Neural cell (in vitro differentiated cells): ENCODE data around the gene GAS5. TPM values are rescaled to one million over a fixed set of nuclear protein-coding genes. Genes with fewer than 3 reads are reported as not detected.

Source experiments
- H2AFZ ChIP-seq: fragments of 200-600, 300-800 bp; sonication (generic), shearing (Covaris generic); 2 replicates; pipeline ENCODE4 v1.6.0; 2014; ENCODE audit warnings: low read depth, mild to moderate bottlenecking, antibody characterized with exemption, low read length, moderate library complexity
- H3F3A ChIP-seq: fragments of 200-600 bp; shearing (Covaris generic); 2 replicates; pipeline ENCODE4 v1.6.1; 2016; ENCODE audit warnings: mild to moderate bottlenecking, moderate library complexity, mixed read lengths, antibody characterized with exemption, low read length; ENCODE audit not compliant: insufficient read depth, poor library complexity, severe bottlenecking
- H3K27ac ChIP-seq: fragments of 200-600, 300-800 bp; sonication (generic), shearing (Covaris generic); 2 replicates; pipeline ENCODE4 v1.5.1; 2014; ENCODE audit warnings: mild to moderate bottlenecking, low read length, moderate library complexity
- H3K27me3 ChIP-seq: fragments of 300-800, 200-600 bp; sonication (generic), shearing (Covaris generic); 2 replicates; pipeline ENCODE4 v1.6.0; 2014; ENCODE audit warnings: mild to moderate bottlenecking, low read depth, low read length, moderate library complexity; ENCODE audit not compliant: insufficient read depth
- H3K36me3 ChIP-seq: fragments of 300-800, 200-600 bp; sonication (generic), shearing (Covaris generic); 2 replicates; pipeline ENCODE4 v1.5.1; 2014; ENCODE audit warnings: mild to moderate bottlenecking, antibody characterized with exemption, low read length, moderate library complexity; ENCODE audit not compliant: insufficient read depth
- H3K4me2 ChIP-seq: fragments of 300-800, 200-600 bp; sonication (generic), shearing (Covaris generic); 2 replicates; pipeline ENCODE4 v1.6.0; 2014; ENCODE audit warnings: mild to moderate bottlenecking, low read length
- H3K4me3 ChIP-seq: fragments of 300-800, 200-600 bp; sonication (generic), shearing (Covaris generic); 2 replicates; pipeline ENCODE4 v1.5.1; 2014; ENCODE audit warnings: mild to moderate bottlenecking, low read length, moderate library complexity
- H3K79me2 ChIP-seq: fragments of 200-600 bp; shearing (Covaris generic); replicated peaks from 2 replicates; pipeline ENCODE4 v1.6.0; 2014; ENCODE audit warnings: mild to moderate bottlenecking, low read length, moderate library complexity; ENCODE audit not compliant: insufficient read depth
- H3K9ac ChIP-seq: fragments of 300-800, 200-600 bp; sonication (generic), shearing (Covaris generic); 2 replicates; pipeline ENCODE4 v1.6.1; 2016; ENCODE audit warnings: mild to moderate bottlenecking, low read length, mixed read lengths
- H3K9me2 ChIP-seq: fragments of 200-600 bp; shearing (Covaris generic); 2 replicates; pipeline ENCODE4 v1.6.1; 2016; ENCODE audit warnings: mild to moderate bottlenecking, low read length, mixed read lengths; ENCODE audit not compliant: insufficient read depth
- H3K9me3 ChIP-seq: fragments of 200-600, 300-800 bp; sonication (generic), shearing (Covaris generic); 2 replicates; pipeline ENCODE4 v1.6.1; 2016; ENCODE audit warnings: mild to moderate bottlenecking, mixed run types, low read length, moderate library complexity, mixed read lengths
- H4K20me1 ChIP-seq: fragments of 200-600 bp; shearing (Covaris generic); 2 replicates; pipeline ENCODE4 v1.6.1; 2016; ENCODE audit warnings: mild to moderate bottlenecking, mixed run types; ENCODE audit not compliant: insufficient read depth
- CTCF ChIP-seq: fragments of 450-650 bp; IDR thresholded peaks from 2 replicates; pipeline ENCODE4 v1.5.1; 2014; ENCODE audit warnings: antibody characterized with exemption, mild to moderate bottlenecking, moderate library complexity; ENCODE audit not compliant: poor library complexity, severe bottlenecking
- EP300 ChIP-seq: fragments of 450-650 bp; conservative IDR thresholded peaks from 2 replicates; pipeline ENCODE4 v1.6.1; 2014; ENCODE audit warnings: antibody characterized with exemption, mild to moderate bottlenecking, moderate library complexity; ENCODE audit not compliant: poor library complexity, severe bottlenecking
- EZH2 ChIP-seq: fragments of 200-600, 300-800 bp; shearing (Covaris generic), sonication (generic); IDR thresholded peaks from 2 replicates; pipeline ENCODE4 v1.6.1; 2014; ENCODE audit warnings: antibody characterized with exemption, low read length, borderline replicate concordance, mild to moderate bottlenecking; ENCODE audit not compliant: insufficient read depth, poor library complexity, severe bottlenecking
- MXI1 ChIP-seq: fragments of 450-650 bp; conservative IDR thresholded peaks from 2 replicates; pipeline ENCODE4 v1.6.1; 2014; ENCODE audit warnings: antibody characterized with exemption, mild to moderate bottlenecking; ENCODE audit not compliant: poor library complexity, severe bottlenecking
- POLR2AphosphoS5 ChIP-seq: IDR thresholded peaks from 2 replicates; pipeline ENCODE4 v1.6.1; 2012
- RAD21 ChIP-seq: fragments of 450-650 bp; conservative IDR thresholded peaks from 2 replicates; pipeline ENCODE4 v1.6.1; 2014; ENCODE audit warnings: antibody characterized with exemption, mild to moderate bottlenecking, moderate library complexity
- REST ChIP-seq: IDR thresholded peaks from 2 replicates; pipeline ENCODE4 v1.6.1; 2012; ENCODE audit warnings: borderline replicate concordance
- SMC3 ChIP-seq: fragments of 450-650 bp; conservative IDR thresholded peaks from 2 replicates; pipeline ENCODE4 v1.6.1; 2014; ENCODE audit warnings: antibody characterized with exemption, mild to moderate bottlenecking, moderate library complexity; ENCODE audit not compliant: poor library complexity
- TAF1 ChIP-seq: IDR thresholded peaks from 2 replicates; pipeline ENCODE4 v1.6.1; 2012; ENCODE audit warnings: low read depth
- polyA plus RNA-seq: library from polyadenylated mRNA; depleted of rRNA; stranded (reverse); fragments of >200 nt; gene quantifications from 2 replicates; pipeline ENCODE4 v1.2.3, GENCODE V29; 2014

Gene GAS5
- polyA plus RNA-seq, 1 donor from 2014 or later = 1,182 TPM

GRCh38 chr1:173868266-173869020 lies 654 bp upstream of the GAS5 start, which contains the start of gene ZBTB37:
TSS of gene ZBTB37 (plus strand) at chr1:173868380. CDS start at chr1:173870226, 1,846 bp downstream.
- peaks cover 27% of the 10 kb centered on the region for H3K79me2 ChIP-seq
- no peaks in the 10 kb centered on the region for H3K9me3 ChIP-seq
- peak within 1 kb of the TSS; percentile 84 for H2AFZ ChIP-seq
- H3K27me3 ChIP-seq = no peaks in the 10 kb centered on the region
- peak within 1 kb of the TSS; percentile 93 for H3K4me3 ChIP-seq
- peaks cover 7% of the 10 kb centered on the region for H3F3A ChIP-seq
- peak within 1 kb of the TSS; percentile 91 for H3K27ac ChIP-seq
- TF ChIP-seq SMC3 = no peak
- no peak for TF ChIP-seq POLR2AphosphoS5
- peak; percentile 14 for TF ChIP-seq RAD21
- no peak for TF ChIP-seq CTCF
- TF ChIP-seq MXI1 = no peak
- peak within 1 kb of the TSS; percentile 54 for H3K4me2 ChIP-seq
- H3K9me2 ChIP-seq = no peaks in the 10 kb centered on the region
- peaks cover 6% of the 10 kb centered on the region for H3K36me3 ChIP-seq
- H4K20me1 ChIP-seq = no peaks in the 10 kb centered on the region
- peak within 1 kb of the TSS; percentile 95 for H3K9ac ChIP-seq

GRCh38 chr1:173867141-173867752 lies 542 bp downstream of the GAS5 start:
- Histone ChIP-seq H3K27me3 (no peaks in the 10 kb centered on the region), H3K9me2 (no peaks in the 10 kb centered on the region), H4K20me1 (no peaks in the 10 kb centered on the region), H3K4me3 (peak overlapping the region; percentile 93), H2AFZ (peak overlapping the region; percentile 84), H3K9me3 (no peaks in the 10 kb centered on the region), H3K79me2 (peaks cover 27% of the 10 kb centered on the region), H3K27ac (peak overlapping the region; percentile 91), H3K36me3 (peaks cover 6% of the 10 kb centered on the region), H3K4me2 (peak overlapping the region; percentile 90), H3K9ac (peak overlapping the region; percentile 80), H3F3A (peaks cover 7% of the 10 kb centered on the region)
- no peak for TF ChIP-seq POLR2AphosphoS5
- TF ChIP-seq TAF1 = no peak
- TF ChIP-seq CTCF = no peak
- TF ChIP-seq EZH2 = no peak
- TF ChIP-seq RAD21 = no peak
- no peak for TF ChIP-seq EP300
- no peak for TF ChIP-seq SMC3
- no peak for TF ChIP-seq REST
- TF ChIP-seq MXI1 = no peak
